ENCODE measurements around the gene SYNPO.

SYNPO gene

DNA sequence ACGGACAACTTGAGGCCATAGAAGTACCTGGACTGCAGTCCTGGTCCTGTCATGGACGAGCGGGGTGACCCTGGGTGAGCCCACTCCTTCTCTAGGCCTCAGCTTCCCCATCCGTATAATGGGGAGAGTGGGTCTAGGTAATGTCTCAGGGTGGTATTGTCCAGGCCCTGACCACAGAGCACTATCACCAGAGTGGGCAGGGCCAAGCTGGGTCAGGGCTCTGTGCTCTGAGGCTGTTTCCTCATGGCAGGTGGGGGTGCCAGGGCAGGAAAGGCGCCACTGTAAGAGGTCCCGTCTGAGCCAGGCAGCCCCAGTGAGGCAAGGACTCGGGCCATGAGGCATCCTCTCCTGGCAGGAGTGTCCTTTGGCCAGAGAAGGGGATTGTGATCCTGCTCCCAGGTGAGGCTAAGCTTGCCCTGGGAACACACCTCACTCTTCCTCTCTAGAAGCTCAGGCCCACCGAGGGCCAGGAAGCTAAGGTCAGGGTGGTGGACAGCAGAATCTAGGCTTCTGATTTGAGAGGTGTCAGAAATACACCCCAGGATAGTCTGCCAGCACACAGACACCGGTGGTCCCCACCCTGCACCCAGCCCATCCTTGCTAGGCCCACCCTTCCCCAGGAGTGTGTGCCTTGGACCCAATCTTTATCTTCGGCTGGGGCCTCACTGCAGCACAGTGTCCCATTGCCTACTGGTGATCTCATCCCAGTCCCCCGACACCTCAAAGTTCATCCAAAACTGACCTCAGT lies 19.1 kb downstream of the SYNPO start:
- no peak for DNase-seq

DNA sequence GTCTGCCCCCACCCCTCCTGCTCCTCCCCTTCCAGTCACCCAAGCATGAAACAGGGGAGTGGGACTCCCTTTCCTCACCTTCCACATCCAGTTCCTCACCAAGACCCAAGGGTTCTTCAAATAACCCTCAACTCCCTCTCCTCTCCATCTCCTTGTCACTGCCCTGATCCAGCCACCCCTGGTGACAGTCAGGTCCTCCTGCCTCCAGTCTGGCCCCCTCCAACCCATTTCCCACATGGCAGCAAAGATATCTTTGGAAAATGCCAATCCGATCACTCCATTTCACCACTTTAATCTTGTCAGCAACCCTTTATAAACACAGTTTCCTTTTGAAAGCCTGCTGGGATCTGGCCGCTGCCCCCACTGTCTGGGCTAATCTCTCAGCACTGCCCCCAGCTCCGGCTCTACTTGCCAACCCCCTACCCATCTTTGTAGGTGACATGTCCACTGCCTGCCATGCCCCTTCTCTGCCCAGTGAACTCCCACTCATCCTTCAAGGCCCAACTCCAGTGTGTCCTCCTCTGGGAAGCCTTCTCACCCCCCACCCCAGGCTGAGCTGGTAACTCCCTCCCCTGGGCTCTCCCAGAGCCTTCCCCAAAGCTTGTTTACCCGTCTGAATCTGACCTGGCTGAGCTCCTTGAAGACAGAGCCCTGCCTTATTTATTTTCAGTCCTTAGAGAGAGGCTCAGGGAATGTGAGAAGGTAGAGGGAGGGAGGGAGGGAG lies 19.8 kb downstream of the SYNPO start:
- no peak for DNase-seq

DNA sequence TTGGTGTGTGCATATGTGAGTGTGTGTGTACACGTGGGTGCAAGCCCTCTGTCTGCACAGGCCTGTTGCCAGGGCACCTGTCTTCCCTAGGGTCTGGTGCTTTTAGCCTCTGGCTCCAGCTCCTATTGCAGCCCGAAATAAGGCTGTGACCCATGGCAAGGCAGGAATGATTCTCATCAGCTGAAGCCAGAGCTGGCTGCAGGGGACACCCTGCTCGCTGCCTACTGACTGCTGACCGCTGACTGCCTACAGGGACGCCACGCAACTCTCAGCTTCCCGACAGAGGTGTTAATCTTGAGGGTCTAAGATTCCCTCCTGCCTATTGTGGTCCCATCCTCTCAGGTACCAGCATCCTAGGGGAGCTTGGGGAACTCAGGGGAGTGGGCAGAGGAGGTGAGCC lies 20.6 kb downstream of the SYNPO start, which contains the start of gene MYOZ3:
TSS of gene MYOZ3 (plus strand) at position 166 of the 400 bp plus-strand sequence. CDS start 1,691 bp downstream, outside the sequence.
- no peak for DNase-seq

DNA sequence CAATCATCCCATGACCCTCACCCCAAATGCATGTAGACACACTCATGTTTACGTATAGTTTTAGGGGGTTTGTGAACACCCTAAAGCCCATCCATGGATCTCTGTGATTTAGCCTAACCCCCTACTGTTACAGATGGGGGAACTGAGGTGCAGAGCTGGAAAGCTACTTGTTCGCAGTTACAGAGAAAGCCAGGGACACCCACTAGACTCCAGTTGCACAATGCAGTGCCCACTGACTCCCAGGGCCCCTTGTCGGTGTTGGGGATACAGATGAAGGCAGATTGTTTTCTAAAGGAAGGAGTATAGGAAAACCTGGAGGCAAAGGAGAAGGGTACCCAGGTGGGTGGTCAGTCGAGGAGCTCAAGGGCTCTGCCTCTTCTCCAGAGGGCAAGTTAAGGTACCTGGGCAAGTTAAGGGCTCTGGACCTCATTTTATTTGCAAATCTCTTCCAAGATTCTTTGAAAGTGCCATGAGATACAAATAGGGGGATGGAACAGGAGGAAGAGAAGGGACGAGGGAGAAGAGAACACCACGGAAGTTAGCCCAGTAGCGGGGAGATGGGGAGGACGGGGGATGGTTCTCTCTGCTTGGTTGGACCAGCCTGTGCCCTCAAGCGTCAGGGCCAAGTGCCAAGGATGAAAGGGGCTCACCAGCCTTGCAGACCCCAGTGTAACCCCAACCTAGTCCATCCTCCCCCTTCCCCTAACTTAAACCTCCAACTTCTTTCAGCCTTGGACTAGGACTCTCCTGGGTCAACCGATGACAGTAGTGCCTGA lies 21.5 kb downstream of the SYNPO start:
- DNase-seq, result no peak

DNA sequence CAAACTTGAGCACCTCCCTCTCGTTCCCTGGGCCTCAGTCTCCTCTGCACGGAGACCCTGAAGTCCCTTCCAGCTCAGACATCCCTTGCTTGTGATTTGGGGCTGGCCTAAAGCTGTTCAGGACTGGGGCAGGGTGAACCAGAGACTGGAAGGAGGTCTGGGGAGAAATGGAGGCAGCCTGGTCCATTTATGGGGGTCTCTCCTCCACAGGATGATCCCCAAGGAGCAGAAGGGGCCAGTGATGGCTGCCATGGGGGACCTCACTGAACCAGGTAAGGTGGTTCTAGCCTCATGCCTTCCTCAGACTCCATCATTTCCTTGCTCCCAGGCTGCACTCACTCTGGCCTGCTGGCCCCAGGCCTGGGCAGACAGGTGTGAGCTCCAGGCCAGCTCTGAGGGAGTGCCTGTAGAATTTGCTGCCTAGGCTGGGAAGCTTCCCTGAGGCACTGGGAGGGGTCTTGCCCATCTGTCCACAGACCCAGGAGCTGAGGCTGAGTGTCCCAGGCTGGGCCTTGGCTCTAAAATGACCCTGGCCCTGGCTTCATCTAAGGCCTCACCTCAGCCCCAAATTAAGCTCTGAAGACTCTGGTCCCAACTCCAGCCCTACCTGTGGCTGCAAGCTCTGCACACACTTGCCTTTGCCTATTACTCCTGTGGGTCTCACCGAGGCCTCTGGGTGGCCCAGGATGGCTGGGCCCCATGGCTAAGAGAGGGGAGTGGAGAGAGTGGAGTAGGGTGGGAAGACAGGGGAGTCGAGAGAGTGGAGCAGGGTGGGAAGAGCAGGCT lies 22.5 kb downstream of the SYNPO start:
- DNase-seq, result no peak

DNA sequence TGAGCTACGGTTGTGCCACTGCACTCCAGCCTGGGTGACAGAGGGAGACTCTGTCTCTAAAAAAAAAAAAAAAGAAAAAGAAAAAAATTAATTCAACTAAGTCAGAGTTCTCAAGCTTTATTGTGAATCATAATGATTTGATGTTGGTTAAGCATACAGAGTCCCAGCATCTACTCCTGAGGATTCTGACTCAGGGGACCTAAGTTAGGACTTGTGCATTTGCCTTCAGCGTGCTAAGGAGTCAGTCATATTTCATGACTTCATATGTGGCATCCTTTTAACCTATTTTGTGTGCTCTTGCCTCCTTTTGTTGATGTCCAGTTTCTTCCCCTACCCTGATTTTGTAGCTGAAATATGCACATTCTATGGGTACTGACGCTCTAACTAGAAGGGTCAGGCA lies 23.5 kb downstream of the SYNPO start:
- DNase-seq, result no peak

DNA sequence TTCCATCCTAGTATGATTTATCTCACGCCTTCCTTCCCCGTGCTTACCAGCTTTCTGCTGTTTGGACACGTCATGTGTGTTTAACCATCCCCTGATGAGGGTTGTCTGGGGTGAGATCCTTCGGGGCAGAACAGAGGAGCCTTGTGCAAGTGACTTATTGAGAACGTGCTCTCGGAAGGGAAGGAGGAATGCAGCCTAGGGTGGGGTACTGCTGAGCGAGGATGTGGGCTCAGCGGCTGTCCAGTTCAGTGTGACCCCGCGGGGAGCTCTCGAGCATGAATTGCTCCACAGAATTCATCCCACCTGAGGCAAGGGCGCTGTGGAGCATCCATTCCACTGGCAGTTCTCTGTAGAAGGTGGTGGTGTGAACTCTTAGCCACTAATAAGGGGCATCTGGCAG lies 24.6 kb downstream of the SYNPO start:
- DNase-seq, result no peak

DNA sequence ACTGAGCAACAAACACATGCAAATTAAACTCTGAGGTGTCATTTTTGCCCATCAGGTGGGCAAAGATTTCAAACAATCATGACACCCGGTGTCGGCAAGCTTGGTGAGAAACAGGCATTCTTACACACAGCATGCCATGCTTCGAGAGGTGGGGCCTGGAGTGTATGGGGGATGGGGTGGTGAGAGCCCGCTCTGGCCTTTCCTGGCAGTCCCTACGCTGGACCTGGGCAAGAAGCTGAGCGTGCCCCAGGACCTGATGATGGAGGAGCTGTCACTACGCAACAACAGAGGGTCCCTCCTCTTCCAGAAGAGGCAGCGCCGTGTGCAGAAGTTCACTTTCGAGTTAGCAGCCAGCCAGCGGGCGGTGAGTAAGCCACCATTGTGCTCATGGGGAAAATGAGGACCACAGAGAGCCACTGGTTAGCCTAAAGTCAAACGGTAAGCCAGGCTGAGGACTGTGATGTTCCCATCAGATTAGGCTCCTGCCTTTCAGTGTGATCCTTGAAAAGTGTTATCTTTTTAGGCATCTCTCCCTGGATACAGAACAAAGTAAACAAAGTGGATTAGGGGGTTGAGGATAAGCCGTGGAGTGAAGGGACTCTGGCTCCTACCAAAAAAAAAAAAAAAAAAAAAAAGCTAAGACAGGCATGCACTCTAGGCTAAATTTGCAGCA lies 30.0 kb downstream of the SYNPO start:
- DNase-seq, result no peak

DNA sequence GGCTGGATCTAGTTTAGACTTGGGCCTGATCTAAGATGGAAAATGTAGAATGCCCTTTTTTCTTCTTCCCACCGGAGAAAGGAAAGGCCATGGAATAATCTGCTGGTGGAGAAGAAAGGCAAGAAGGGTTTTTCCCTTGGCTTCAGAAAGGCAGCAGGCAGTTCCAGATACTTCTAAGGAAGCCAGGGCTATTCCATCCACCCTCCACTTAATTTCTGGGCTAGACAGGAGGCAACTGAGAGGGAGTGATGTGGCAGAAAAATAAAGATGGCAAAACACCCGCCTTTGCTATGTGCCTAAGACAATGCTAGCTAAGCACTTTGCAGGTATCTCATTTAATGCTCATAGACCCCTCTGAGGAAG lies 30.5 kb downstream of the SYNPO start:
- no peak for DNase-seq

DNA sequence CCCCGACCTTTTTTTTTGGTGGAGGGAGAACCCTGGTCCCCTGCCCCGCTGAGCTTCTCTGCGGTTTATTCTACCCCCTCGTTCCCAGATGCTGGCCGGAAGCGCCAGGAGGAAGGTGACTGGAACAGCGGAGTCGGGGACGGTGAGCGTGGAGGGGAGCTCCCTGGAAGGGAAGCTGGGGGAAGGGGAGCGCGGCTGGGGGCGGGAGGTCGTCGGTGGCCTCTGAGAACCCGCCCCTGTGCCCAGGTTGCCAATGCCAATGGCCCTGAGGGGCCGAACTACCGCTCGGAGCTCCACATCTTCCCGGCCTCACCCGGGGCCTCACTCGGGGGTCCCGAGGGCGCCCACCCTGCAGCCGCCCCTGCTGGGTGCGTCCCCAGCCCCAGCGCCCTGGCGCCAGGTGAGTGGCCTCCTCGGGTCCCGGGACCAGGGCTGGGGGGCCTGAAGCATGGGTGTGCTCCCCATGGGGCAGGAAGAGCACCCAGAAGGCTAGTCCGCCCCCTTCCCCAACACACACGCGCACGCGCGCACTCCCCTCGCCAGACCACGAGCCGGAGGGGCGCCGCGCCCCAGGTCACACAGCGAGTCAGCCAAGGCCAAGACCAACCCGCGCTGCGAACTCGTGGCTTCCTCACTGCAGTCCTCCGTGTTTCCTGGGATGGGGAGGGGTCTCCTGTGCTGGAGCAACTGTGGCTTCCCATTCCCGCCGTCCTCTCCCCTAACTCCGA lies 31.2 kb downstream of the SYNPO start:
- DNase-seq, result no peak

DNA sequence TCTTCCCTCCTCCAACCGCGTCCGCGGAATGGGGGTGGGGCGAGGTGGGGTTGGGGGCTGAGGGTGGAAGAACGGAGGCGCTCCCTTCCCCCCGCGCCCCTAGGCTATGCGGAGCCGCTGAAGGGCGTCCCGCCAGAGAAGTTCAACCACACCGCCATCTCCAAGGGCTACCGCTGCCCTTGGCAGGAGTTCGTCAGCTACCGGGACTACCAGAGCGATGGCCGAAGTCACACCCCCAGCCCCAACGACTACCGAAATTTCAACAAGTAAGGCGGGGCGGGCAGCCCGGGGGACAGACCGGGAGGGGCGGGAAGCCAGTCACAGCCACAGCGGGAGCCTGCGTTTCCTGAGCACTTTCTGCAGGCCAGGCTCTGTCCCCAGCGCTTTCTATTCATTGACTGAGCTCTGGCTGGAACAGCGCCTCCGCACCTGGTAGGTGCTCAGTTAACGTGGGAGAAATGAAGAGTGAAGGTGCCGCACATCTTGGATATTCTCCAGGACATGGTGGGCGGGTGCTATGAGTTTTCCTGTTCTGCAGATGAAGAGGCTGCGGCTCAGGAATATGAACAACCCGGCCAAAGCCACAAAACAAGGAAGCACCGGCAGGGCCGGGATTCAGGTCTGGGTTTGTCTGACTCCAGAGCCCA lies 31.9 kb downstream of the SYNPO start:
- DNase-seq, result no peak

DNA sequence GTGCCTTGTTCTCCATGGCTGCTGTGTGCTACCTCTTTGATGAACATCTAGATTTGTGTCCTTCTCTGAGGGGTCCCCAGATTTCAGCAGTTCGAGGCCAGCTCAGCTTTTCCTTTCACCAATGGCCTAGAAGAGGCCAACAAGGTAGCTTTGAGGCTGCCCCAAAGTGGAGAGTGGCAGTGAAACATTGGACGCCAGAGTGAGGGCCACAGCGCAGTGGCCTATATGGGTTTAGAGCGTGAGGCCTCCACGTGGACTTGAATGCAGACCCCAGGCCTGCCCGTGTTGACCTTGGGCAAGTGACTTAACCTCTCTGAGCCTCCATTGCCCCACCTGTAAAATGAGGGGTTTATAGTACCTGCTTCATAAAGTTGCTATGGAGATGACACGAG lies 32.4 kb downstream of the SYNPO start:
- no peak for DNase-seq

DNA sequence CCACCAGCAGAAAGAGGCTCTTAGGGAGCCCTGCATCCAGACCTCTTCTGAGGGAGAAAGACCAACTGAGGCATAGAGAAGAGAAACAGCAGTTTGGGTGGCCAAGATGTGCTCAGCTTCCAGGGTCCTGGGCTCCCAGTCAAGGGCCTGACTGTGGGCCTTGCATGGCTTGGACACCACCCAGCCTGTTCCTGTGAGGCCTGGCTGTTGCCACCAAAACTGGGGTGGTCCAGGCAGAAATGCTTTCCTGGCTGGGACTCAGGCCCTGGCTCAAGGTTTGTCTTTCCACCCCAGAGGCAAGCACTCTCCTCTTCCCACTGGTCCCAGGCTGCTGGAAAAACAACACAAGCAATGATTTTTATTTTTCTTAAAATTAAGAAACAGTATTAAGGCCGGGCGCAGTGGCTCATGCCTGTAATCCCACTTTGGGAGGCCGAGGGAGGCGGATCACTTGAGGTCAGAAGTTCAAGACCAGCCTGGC lies 33.9 kb downstream of the SYNPO start:
- no peak for DNase-seq

DNA sequence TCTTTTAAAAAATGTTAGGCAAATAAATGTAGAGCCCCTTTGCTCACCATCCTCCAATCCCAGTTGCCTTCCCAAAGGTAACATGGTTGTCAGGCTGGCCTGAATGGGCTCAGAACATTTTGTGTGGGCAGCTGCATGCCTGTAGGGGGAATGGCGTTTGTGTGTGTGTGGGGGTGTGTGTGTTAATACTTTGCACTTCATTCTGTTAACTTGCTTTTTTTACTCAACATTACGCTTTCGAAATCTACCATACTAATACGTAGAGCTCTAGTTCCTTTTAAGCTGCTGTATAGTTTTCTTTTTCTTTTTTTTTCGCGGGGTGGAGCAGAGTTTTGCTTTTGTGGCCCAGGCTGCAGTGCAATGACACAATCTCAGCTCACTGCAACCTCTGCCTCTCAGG lies 34.6 kb downstream of the SYNPO start:
- no peak for DNase-seq

DNA sequence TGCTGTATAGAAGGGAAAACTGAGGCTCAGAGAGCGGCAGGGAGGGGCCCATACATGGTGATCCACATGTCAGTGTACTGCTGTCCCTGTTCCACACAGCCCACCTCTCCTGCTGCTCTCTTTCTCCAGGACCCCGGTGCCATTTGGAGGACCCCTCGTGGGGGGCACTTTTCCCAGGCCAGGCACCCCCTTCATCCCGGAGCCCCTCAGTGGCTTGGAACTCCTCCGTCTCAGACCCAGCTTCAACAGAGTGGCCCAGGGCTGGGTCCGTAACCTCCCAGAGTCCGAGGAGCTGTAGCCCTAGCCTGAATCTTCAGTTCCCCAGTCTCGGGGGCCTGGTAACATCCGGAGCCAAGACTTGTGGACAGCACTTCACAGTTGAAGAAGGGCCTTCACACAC lies 36.1 kb downstream of the SYNPO start:
- no peak for DNase-seq

DNA sequence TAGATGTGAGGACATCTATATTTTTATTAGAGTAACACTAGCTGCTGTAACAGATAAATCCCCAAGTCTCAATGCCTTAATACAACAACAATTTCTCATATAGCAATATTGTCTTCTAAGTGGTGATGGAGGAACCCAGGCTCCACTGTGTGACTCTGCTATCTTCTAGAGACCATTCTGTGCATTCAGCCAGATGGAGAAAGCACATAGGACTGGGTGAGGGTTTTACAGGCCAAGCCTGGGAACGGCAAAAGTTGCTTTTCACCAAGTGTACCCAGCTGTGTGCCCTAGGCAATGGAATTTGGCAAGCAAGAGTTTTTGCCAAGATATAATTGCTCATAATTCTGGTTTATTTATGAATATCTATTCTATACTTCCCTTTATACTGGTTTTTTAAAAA lies 48.7 kb downstream of the SYNPO start:
- no peak for DNase-seq

DNA sequence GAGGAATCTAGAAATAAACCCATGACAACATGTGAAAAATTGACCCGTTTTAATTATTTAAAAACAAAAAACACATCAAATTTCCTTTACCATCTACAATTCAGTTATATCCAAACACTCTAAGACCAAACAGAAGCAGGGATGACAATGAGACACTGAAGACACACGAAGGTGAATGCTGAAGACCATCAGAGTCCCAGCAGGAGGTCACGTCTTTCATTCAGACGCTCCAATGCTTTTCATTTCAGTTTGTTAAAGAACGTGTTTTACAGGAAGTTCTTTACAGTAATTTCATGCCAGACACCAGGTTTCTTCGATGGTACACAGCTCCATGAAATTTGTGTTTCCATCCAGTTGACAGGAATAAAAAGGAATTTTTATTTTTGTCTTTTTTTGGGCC lies 50.3 kb downstream of the SYNPO start:
- DNase-seq, result no peak

DNA sequence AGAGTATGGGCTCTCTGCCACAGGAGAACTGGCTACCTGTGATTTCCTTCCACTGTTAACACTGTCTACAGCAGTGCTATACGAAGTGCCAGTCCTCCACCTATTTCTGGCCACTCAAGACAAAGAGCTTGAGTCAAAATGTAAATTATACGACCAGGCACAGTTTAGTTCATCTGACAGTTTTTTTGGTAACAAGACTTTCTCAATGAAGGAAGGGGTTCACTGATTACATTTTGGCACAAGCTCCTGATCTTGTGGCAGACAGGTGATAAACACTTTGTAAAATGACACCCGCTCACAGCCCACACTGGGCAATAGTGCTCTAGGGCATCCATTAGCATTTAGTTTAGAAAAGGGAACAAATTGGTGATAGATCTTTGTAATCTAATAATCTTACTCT lies 51.8 kb downstream of the SYNPO start:
- DNase-seq, result no peak

DNA sequence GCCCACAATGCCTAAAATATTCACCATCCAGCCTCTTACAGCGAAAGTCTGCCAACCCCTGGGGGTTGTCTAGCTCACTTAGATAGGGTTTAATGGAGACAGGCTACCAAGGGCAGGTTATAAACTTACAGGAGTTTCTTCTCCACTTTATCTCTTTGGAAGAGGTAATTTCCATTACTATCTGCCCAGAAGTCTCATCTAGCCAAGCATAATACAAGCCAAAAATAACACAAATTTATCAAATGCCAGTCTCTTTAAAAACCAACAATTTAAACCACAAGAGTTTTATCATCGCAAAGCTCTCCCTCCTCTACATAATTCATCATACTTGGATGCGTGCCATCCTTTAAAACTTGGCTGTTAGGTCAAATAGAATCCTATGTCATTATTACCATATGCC lies 54.2 kb downstream of the SYNPO start:
- DNase-seq, result no peak

DNA sequence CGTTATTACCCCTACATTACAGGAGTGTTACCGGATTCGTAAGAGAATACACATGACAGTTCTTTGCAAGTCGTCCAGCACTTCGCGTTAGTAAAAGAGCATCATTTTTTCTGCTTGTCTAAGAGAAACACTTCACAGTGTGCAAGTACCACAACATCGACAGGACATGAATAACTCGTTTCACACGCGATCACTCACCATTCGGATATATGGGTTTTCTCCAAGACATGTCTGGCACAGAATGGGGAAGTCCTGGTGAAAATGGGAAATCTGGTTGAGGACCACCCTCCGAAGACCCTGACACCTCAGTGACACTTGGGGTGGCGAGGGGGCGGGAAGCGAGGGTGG lies 59.8 kb downstream of the SYNPO start:
- peak in 1 of 2 donors; percentile 41 for DNase-seq

Measured in hippocampal formation (tissue), 2 donors.